ENCODE data around the gene SELENON. TPM values are rescaled to one million over a fixed set of nuclear protein-coding genes. Genes with fewer than 3 reads are reported as not detected.

SELENON gene
- total RNA-seq, 1 experiment from 2014 or later, result 90.9 TPM

- Histone ChIP-seq H2BK20ac (ENCODE audit: low read depth, low read length, poor library complexity, severe bottlenecking) (no peak overlapping the region), H2BK5ac (ENCODE audit: insufficient read length, low read length) (no peak overlapping the region), H3K27me3 (ENCODE audit: insufficient read depth, low read length) (no peaks in the 10 kb centered on the region), H3K4ac (ENCODE audit: low read depth, low read length) (no peak overlapping the region), H2BK12ac (ENCODE audit: insufficient read length, low read depth, low read length) (no peak overlapping the region), H3K79me2 (ENCODE audit: insufficient read depth, low read length) (no peaks in the 10 kb centered on the region), H3K23me2 (ENCODE audit: insufficient read length, low read depth, low read length, poor library complexity, severe bottlenecking) (peaks cover 6% of the 10 kb centered on the region), H4K5ac (ENCODE audit: insufficient read length, low read depth, low read length) (no peak overlapping the region), H3K79me1 (ENCODE audit: insufficient read depth, low read depth, low read length, poor library complexity, severe bottlenecking) (no peaks in the 10 kb centered on the region), H2BK15ac (ENCODE audit: low read depth, low read length) (no peak overlapping the region), H2AFZ (ENCODE audit: low read length) (peak overlapping the region; percentile 46), H3K4me1 (ENCODE audit: insufficient read depth, low read length) (no peaks in the 10 kb centered on the region), H3K23ac (ENCODE audit: insufficient read length, low read depth, low read length) (no peak overlapping the region), H2BK120ac (ENCODE audit: low read depth, low read length, poor library complexity, severe bottlenecking) (no peak overlapping the region), H3K14ac (ENCODE audit: insufficient read depth, low read length) (no peak overlapping the region), H3K9ac (ENCODE audit: extremely low read depth, insufficient read length, low read length) (no peak overlapping the region), H3T11ph (ENCODE audit: low read length) (no peak overlapping the region), H4K8ac (replicated peaks; ENCODE audit: insufficient read length, low read depth, low read length) (no peak overlapping the region), H3K18ac (ENCODE audit: insufficient read length, low read depth, low read length) (no peak overlapping the region), H3K9me3 (ENCODE audit: control insufficient read depth, low read depth, low read length) (no peaks in the 10 kb centered on the region), H3K56ac (ENCODE audit: insufficient read length, low read depth, low read length) (no peak overlapping the region), H3K4me2 (ENCODE audit: insufficient read depth, insufficient read length, low read length) (no peak overlapping the region), H3K27ac (ENCODE audit: insufficient read length, low read depth, low read length) (no peak overlapping the region), H2AK5ac (ENCODE audit: insufficient read length, low read length) (no peak overlapping the region), H4K20me1 (ENCODE audit: control insufficient read depth, insufficient read depth, insufficient read length) (no peaks in the 10 kb centered on the region), H4K91ac (ENCODE audit: insufficient read length, low read depth, low read length) (no peak overlapping the region)
- H3K36me3 Mint-ChIP-seq (ENCODE audit: insufficient read depth in 1 of 3, low read depth in 3 of 3), result peaks cover 1 to 6% (median 3%) of the 10 kb centered on the region in 3 experiments; a peak in 4 of 7 replicates
- TF ChIP-seq CTCF (conservative IDR thresholded peaks at IDR 0.05), result no peak
- no peak for DNase-seq
- WGBS (ENCODE audit: extremely low coverage, insufficient read length, low lambda C conversion rate), result no CpG with 5 or more reads among the region's 22 CpGs
- peaks cover 5% of the 10 kb centered on the region for H3K27me3 Mint-ChIP-seq (ENCODE audit: low read depth)
- peak overlapping the region in 1 of 3 experiments; percentile 87; a peak in 3 of 7 replicates for H3K27ac Mint-ChIP-seq
- H3K9me3 Mint-ChIP-seq, result no peaks in the 10 kb centered on the region; a peak in 1 of 5 replicates
- H3K4me3 Mint-ChIP-seq, result no peak overlapping the region
- H3K4me1 Mint-ChIP-seq, result peaks cover 22 to 31% of the 10 kb centered on the region in 2 experiments
Measured at GRCh38 chr1:25795946-25796810, 3.8 kb upstream of the SELENON start.

Data from H9 (cell line).